B cell (primary cell): ENCODE data around the gene GHSR. TPM values are rescaled to one million over a fixed set of nuclear protein-coding genes. Genes with fewer than 3 reads are reported as not detected.
A peak's percentile ranks its signal among the peaks of the same experiment; 100 is the strongest.
"Not testable (repeated sequence)": the region's sequence is repeated elsewhere in the genome, so short reads cannot be mapped to it uniquely, and the experiment has no call there.

Experiments
- ATAC-seq: fragments of 200-7000 bp; cut with Tn5 transposase; one replicate; pipeline ENCODE4 v1.10.0; 2021; ENCODE audit warnings: low read depth, mild to moderate bottlenecking, moderate number of reproducible peaks, moderate library complexity
- CTCF ChIA-PET: fragments of 350-600 bp; sonication (Branson Sonifier 250); formaldehyde crosslinking; loops from one replicate; lab custom pipeline; 2021; ENCODE audit warnings: antibody characterized with exemption, inconsistent platforms; lab: Charles Lee
- POLR2A ChIA-PET: fragments of 350-600 bp; sonication (Branson Sonifier 250); formaldehyde crosslinking; loops from one replicate; lab custom pipeline; 2021; ENCODE audit warnings: antibody characterized with exemption; lab: Charles Lee
- DNase-seq: peaks from one replicate; pipeline ENCODE4 v3.0.0; 2013
- H2AFZ ChIP-seq: 2 replicates; pipeline ENCODE4 v1.6.1; 2012; ENCODE audit warnings: mild to moderate bottlenecking, low read depth, low read length; ENCODE audit not compliant: insufficient read depth, poor library complexity, severe bottlenecking
- H3K27ac ChIP-seq, 2 donors: 1 replicate in 1 of 2; 2 replicates in 1 of 2; pipeline ENCODE4 v1.5.1; 2012 to 2013; ENCODE audit warnings: low read length in 2 of 2, mild to moderate bottlenecking in 2 of 2, moderate library complexity in 1 of 2
- H3K27me3 ChIP-seq, 4 experiments: fragments of 200-600 bp in 1 of 4; sonication (generic) in 1 of 4; replicated peaks in 1 of 4; 1 replicate in 2 of 4; 2 replicates in 2 of 4; pipeline versions ENCODE4 v1.6.1 to v1.7.0; 2013 to 2016; ENCODE audit warnings: low read length in 3 of 4, mild to moderate bottlenecking in 2 of 4, mixed read lengths in 1 of 4, moderate library complexity in 1 of 4; ENCODE audit not compliant: insufficient read depth in 4 of 4, control insufficient read depth in 3 of 4; ENCODE audit errors: control extremely low read depth in 1 of 4
- H3K36me3 ChIP-seq, 2 experiments: replicated peaks in 1 of 2; 1 replicate in 1 of 2; 2 replicates in 1 of 2; pipeline versions ENCODE4 v1.6.1 to v1.7.1; 2013; ENCODE audit warnings: low read length in 1 of 2; ENCODE audit not compliant: insufficient read depth in 2 of 2, control insufficient read depth in 1 of 2; ENCODE audit errors: control extremely low read depth in 1 of 2, extremely low read depth in 1 of 2
- H3K4me1 ChIP-seq, 2 donors: fragments of 200-600 bp in 1 of 2; sonication (generic) in 1 of 2; 1 replicate in 1 of 2; 2 replicates in 1 of 2; pipeline versions ENCODE4 v1.5.1 to v1.6.1; 2013 to 2017; ENCODE audit warnings: low read length in 2 of 2; ENCODE audit not compliant: control insufficient read depth in 2 of 2, insufficient read depth in 2 of 2
- H3K4me2 ChIP-seq: replicated peaks from 2 replicates; pipeline ENCODE3; 2012; ENCODE audit warnings: mild to moderate bottlenecking, low read depth, low read length; ENCODE audit not compliant: poor library complexity, severe bottlenecking
- H3K4me3 ChIP-seq, 5 experiments: fragments of 200-600 bp in 1 of 5; sonication (generic) in 1 of 5; 1 replicate in 3 of 5; 2 replicates in 2 of 5; pipeline versions ENCODE4 v1.5.1 to v1.7.0; 2011 to 2016; ENCODE audit warnings: low read length in 4 of 5, mild to moderate bottlenecking in 4 of 5, low read depth in 2 of 5, control low read depth in 1 of 5, moderate library complexity in 1 of 5; ENCODE audit not compliant: insufficient read depth in 1 of 5; ENCODE audit errors: control extremely low read depth in 1 of 5, extremely low read depth in 1 of 5
- H3K79me2 ChIP-seq: fragments of 200-600 bp; sonication (generic); one replicate; pipeline ENCODE4 v1.6.0; 2016; ENCODE audit warnings: low read length; ENCODE audit not compliant: control insufficient read depth, insufficient read depth
- H3K9ac ChIP-seq: fragments of 200-600 bp; sonication (generic); 2 replicates; pipeline ENCODE4 v1.6.1; 2017; ENCODE audit warnings: mild to moderate bottlenecking, low read length, moderate library complexity
- H3K9me3 ChIP-seq, 3 donors: one replicate each; pipeline versions ENCODE4 v1.6.1 to v1.7.1; 2013; ENCODE audit warnings: low read length in 2 of 3; ENCODE audit not compliant: control insufficient read depth in 2 of 3, insufficient read depth in 1 of 3; ENCODE audit errors: control extremely low read depth in 1 of 3
- H4K20me1 ChIP-seq: 2 replicates; pipeline ENCODE4 v1.6.0; 2012; ENCODE audit warnings: mild to moderate bottlenecking, low read length; ENCODE audit not compliant: insufficient read depth, control insufficient read depth, poor library complexity, severe bottlenecking
- H3K27ac Mint-ChIP-seq: one replicate; pipeline ENCODE4 v1.8.0; 2021; ENCODE audit warnings: mixed read lengths
- H3K27me3 Mint-ChIP-seq: one replicate; pipeline ENCODE4 v1.8.0; 2021; ENCODE audit warnings: mixed read lengths
- H3K4me1 Mint-ChIP-seq: one replicate; pipeline ENCODE4 v1.8.0; 2021; ENCODE audit warnings: mixed read lengths
- H3K4me3 Mint-ChIP-seq: one replicate; pipeline ENCODE4 v1.8.0; 2021; ENCODE audit warnings: mixed read lengths
- H3K9me3 Mint-ChIP-seq: one replicate; pipeline ENCODE4 v1.8.0; 2022; ENCODE audit warnings: mixed read lengths; ENCODE audit not compliant: insufficient read depth
- EZH2 ChIP-seq: IDR thresholded peaks from 2 replicates; pipeline ENCODE4 v1.6.1; 2012; ENCODE audit warnings: borderline replicate concordance, low read depth, mild to moderate bottlenecking, moderate library complexity, low read length; ENCODE audit not compliant: insufficient read depth, poor library complexity, severe bottlenecking
- WGBS: methylation state at CpG from one replicate; pipeline ENCODE4 v1.1.5; 2013; ENCODE audit warnings: missing lambda C conversion rate; ENCODE audit not compliant: insufficient coverage; 5-methylcytosine and 5-hydroxymethylcytosine counted together
- intact Hi-C: fragments of 100-400 bp; cut with micrococcal nuclease; formaldehyde crosslinking; loops from one replicate; pipeline ENCODE4 v1.10.0; 2022
- polyA plus RNA-seq: library from polyadenylated mRNA; depleted of rRNA; stranded (reverse); fragments of >200 nt; gene quantifications from 2 replicates; pipeline ENCODE4 v1.2.3, GENCODE V29; 2012
- total RNA-seq, 2 donors: library from RNA; stranded (reverse); fragments of 120-200 nt in 1 of 2; gene quantifications; 1 replicate in 1 of 2; 2 replicates in 1 of 2; pipeline versions ENCODE4 v1.2.3 to v1.2.4, GENCODE V29; 2013 to 2022
- TF ChIP-seq, protein P1 (sequence below): fragments of 200-600 bp; IDR thresholded peaks from one replicate; pipeline ENCODE4 v1.8.0; 2022; ENCODE audit warnings: antibody characterized with exemption, mild to moderate bottlenecking

The GHSR gene
- total and polyA plus RNA-seq, 2 donors (not counting 1 experiment from before 2014, with no cell fraction given), result not detected

DNA sequence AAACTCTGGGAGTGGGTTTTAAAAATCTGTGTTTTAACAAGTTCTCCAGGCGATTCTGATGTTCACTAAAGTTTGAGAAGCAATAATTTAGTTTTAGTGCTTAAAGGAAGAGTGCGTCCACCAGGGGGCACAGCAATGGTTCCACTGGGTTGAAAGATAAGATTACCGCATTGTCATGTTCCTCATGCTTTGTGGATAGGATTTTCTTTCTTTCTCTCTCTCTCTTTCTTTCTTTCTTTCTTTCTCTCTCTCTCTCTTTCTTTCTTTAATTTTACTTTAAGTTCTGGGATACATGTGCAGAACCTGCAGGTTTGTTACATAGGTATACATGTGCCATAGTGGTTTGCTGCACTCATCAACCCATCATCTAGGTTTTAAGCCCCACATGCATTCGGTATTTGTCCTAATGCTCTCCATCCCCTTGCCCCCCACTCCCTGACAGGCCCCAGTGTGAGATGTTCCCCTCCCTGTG, 42.0 kb upstream of the GHSR start:
- H3K9me3 ChIP-seq, H3K4me2 ChIP-seq, H3K27ac ChIP-seq, H4K20me1 ChIP-seq, H3K9me3 Mint-ChIP-seq, H3K4me1 ChIP-seq, H3K4me3 Mint-ChIP-seq, H3K9ac ChIP-seq, H3K27me3 ChIP-seq, H3K27me3 Mint-ChIP-seq, H3K36me3 ChIP-seq, H3K4me1 Mint-ChIP-seq, POLR2A ChIA-PET, H3K79me2 ChIP-seq, H2AFZ ChIP-seq, H3K27ac Mint-ChIP-seq, H3K4me3 ChIP-seq: not testable (repeated sequence)
- CTCF ChIA-PET, result interaction anchor here (0.9 to 8.7 kb wide), 5 partner anchors 72 to 112 kb away, joined by 3 to 66 read pairs (median 5); no protein-coding TSS in a partner anchor
- TF ChIP-seq, protein P1, sequence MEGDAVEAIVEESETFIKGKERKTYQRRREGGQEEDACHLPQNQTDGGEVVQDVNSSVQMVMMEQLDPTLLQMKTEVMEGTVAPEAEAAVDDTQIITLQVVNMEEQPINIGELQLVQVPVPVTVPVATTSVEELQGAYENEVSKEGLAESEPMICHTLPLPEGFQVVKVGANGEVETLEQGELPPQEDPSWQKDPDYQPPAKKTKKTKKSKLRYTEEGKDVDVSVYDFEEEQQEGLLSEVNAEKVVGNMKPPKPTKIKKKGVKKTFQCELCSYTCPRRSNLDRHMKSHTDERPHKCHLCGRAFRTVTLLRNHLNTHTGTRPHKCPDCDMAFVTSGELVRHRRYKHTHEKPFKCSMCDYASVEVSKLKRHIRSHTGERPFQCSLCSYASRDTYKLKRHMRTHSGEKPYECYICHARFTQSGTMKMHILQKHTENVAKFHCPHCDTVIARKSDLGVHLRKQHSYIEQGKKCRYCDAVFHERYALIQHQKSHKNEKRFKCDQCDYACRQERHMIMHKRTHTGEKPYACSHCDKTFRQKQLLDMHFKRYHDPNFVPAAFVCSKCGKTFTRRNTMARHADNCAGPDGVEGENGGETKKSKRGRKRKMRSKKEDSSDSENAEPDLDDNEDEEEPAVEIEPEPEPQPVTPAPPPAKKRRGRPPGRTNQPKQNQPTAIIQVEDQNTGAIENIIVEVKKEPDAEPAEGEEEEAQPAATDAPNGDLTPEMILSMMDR, result peak; percentile 84
- DNase-seq, result peak; percentile 76
- 0% methylated on average over 2 of the region's 4 CpGs for WGBS
- peak; percentile 51 for ATAC-seq
- intact Hi-C loops, result loop anchor here (1.0 to 2.0 kb wide), 4 partner anchors 33 to 221 kb away; partner anchors contain the start of genes NCEH1 and TNFSF10

- H3K4me3 ChIP-seq, result no peak overlapping the region
- DNase-seq (no peak), ATAC-seq (no peak)
- H2AFZ ChIP-seq, result peak overlapping the region; percentile 63
- H3K4me3 Mint-ChIP-seq, result no peak overlapping the region
- H4K20me1 ChIP-seq, result no peaks in the 10 kb centered on the region
- intact Hi-C loops, result loop anchor here (5.0 kb wide), 1 partner anchor 1516 kb away; no protein-coding TSS in a partner anchor
- no peaks in the 10 kb centered on the region for H3K79me2 ChIP-seq
- no peak overlapping the region for H3K27ac Mint-ChIP-seq
- TF ChIP-seq, protein P1, result no peak
- TF ChIP-seq EZH2, result no peak
- H3K4me1 ChIP-seq, result no peaks in the 10 kb centered on the region
- no peaks in the 10 kb centered on the region for H3K27me3 ChIP-seq
- no peaks in the 10 kb centered on the region for H3K9me3 Mint-ChIP-seq
- POLR2A ChIA-PET, result no interaction called here
- no CpG with 5 or more reads among the region's 1 CpG for WGBS
- H3K27ac ChIP-seq, result no peak overlapping the region
- H3K27me3 Mint-ChIP-seq, result peaks cover 6% of the 10 kb centered on the region
- no peak overlapping the region for H3K4me2 ChIP-seq
- H3K9me3 ChIP-seq, result no peaks in the 10 kb centered on the region
- H3K36me3 ChIP-seq, result no peaks in the 10 kb centered on the region
- CTCF ChIA-PET, result interaction anchor here (1.4 to 2.3 kb wide), 3 partner anchors 17 to 118 kb away, joined by 3 to 17 read pairs (median 5); no protein-coding TSS in a partner anchor
- peaks cover 9% of the 10 kb centered on the region for H3K4me1 Mint-ChIP-seq
- H3K9ac ChIP-seq, result no peak overlapping the region
Measured at GRCh38 chr3:172478116-172478515, 29.9 kb upstream of the GHSR start.
